H1 (cell line): ENCODE measurements around the gene NSUN7. TPM values are rescaled to one million over a fixed set of nuclear protein-coding genes. Genes with fewer than 3 reads are reported as not detected.

Experiments
- BRCA1 ChIP-seq: IDR thresholded peaks from 2 replicates; pipeline ENCODE4 v1.6.1; 2012; ENCODE audit warnings: low read depth, low read length, improper control_type of control experiment
- CEBPB ChIP-seq: IDR thresholded peaks from 2 replicates; pipeline ENCODE4 v1.6.1; 2012; ENCODE audit warnings: low read depth, low read length
- CHD1 ChIP-seq: IDR thresholded peaks from 2 replicates; pipeline ENCODE4 v1.6.1; 2012; ENCODE audit warnings: low read depth, low read length, improper control_type of control experiment
- CHD2 ChIP-seq: IDR thresholded peaks from 2 replicates; pipeline ENCODE4 v1.6.1; 2012; ENCODE audit warnings: low read length, improper control_type of control experiment
- CTBP2 ChIP-seq: IDR thresholded peaks from 2 replicates; pipeline ENCODE4 v1.7.0; 2011; ENCODE audit warnings: borderline replicate concordance, mild to moderate bottlenecking, moderate library complexity, mixed read lengths, low read length; ENCODE audit not compliant: insufficient read depth, insufficient read length
- EGR1 ChIP-seq: IDR thresholded peaks from 2 replicates; pipeline ENCODE4 v1.6.1; 2011; ENCODE audit warnings: low read depth, low read length, borderline replicate concordance
- EZH2 ChIP-seq: fragments of 200-600 bp; sonication (generic); IDR thresholded peaks from 2 replicates; pipeline ENCODE4 v1.7.1; 2012; ENCODE audit warnings: low read depth, mild to moderate bottlenecking, moderate library complexity, low read length, inconsistent platforms; ENCODE audit not compliant: severe bottlenecking
- HDAC2 ChIP-seq, 2 experiments: fragments of 300-600 bp in 1 of 2; sonication (generic) in 1 of 2; IDR thresholded peaks; 2 replicates each; pipeline ENCODE4 v1.6.1; 2011 to 2012; ENCODE audit warnings: low read depth in 2 of 2, low read length in 2 of 2, mild to moderate bottlenecking in 2 of 2, moderate library complexity in 2 of 2, borderline replicate concordance in 1 of 2, inconsistent platforms in 1 of 2
- HDAC6 ChIP-seq: IDR thresholded peaks from one replicate; pipeline ENCODE4 v1.7.1; 2012; ENCODE audit warnings: low read depth, mild to moderate bottlenecking, inconsistent platforms, low read length, moderate library complexity
- JUN ChIP-seq: IDR thresholded peaks from 2 replicates; pipeline ENCODE4 v1.6.1; 2011; ENCODE audit warnings: low read depth, mild to moderate bottlenecking, improper control_type of control experiment, low read length
- JUND ChIP-seq: IDR thresholded peaks from 2 replicates; pipeline ENCODE4 v1.6.1; 2011; ENCODE audit warnings: mild to moderate bottlenecking, improper control_type of control experiment, low read length
- KDM1A ChIP-seq: fragments of 200-600, 300-600 bp; sonication (generic); IDR thresholded peaks from 2 replicates; pipeline ENCODE4 v1.7.1; 2016; ENCODE audit warnings: mild to moderate bottlenecking, low read length, borderline replicate concordance
- KDM4A ChIP-seq: IDR thresholded peaks from one replicate; pipeline ENCODE4 v1.7.1; 2012; ENCODE audit warnings: low read depth, mild to moderate bottlenecking, moderate library complexity, low read length, inconsistent platforms; ENCODE audit not compliant: severe bottlenecking
- MAFK ChIP-seq: IDR thresholded peaks from 2 replicates; pipeline ENCODE4 v1.6.1; 2012; ENCODE audit warnings: low read depth, mild to moderate bottlenecking, improper control_type of control experiment, low read length
- NANOG ChIP-seq: IDR thresholded peaks from 2 replicates; pipeline ENCODE4 v1.6.1; 2011; ENCODE audit warnings: low read length, low read depth, mild to moderate bottlenecking, inconsistent platforms; ENCODE audit not compliant: insufficient read depth, poor library complexity, severe bottlenecking
- RAD21 ChIP-seq, 2 experiments: IDR thresholded peaks in 1 of 2; conservative IDR thresholded peaks in 1 of 2; 2 replicates each; pipeline ENCODE4 v1.6.1; 2011; ENCODE audit warnings: low read depth in 2 of 2, low read length in 2 of 2, improper control_type of control experiment in 1 of 2, inconsistent platforms in 1 of 2, mild to moderate bottlenecking in 1 of 2, moderate library complexity in 1 of 2
- SAP30 ChIP-seq: fragments of 300-600 bp; sonication (generic); IDR thresholded peaks from 2 replicates; pipeline ENCODE4 v1.7.1; 2012; ENCODE audit warnings: low read length, moderate library complexity, mild to moderate bottlenecking, inconsistent platforms; ENCODE audit not compliant: insufficient read depth, insufficient replicate concordance
- SIRT6 ChIP-seq: IDR thresholded peaks from one replicate; pipeline ENCODE4 v1.7.1; 2012; ENCODE audit warnings: low read length, inconsistent platforms
- SRF ChIP-seq: IDR thresholded peaks from 2 replicates; pipeline ENCODE4 v1.6.1; 2011; ENCODE audit warnings: mild to moderate bottlenecking, low read depth, low read length, moderate library complexity
- TBP ChIP-seq: IDR thresholded peaks from 2 replicates; pipeline ENCODE4 v1.6.1; 2011; ENCODE audit warnings: low read depth, low read length, improper control_type of control experiment
- TEAD4 ChIP-seq: IDR thresholded peaks from 2 replicates; pipeline ENCODE4 v1.6.1; 2012; ENCODE audit warnings: low read depth, low read length, inconsistent platforms, mixed read lengths
- USF2 ChIP-seq: IDR thresholded peaks from 2 replicates; pipeline ENCODE4 v1.6.1; 2011; ENCODE audit warnings: low read length, improper control_type of control experiment
- polyA plus RNA-seq, 7 experiments: library from polyadenylated mRNA; depleted of rRNA in 3 of 7; stranded (reverse) in 5 of 7; unstranded in 2 of 7; fragments of >200 nt in 5 of 7; fragments of 200-250 nt in 2 of 7; gene quantifications; 1 replicate in 5 of 7; 2 replicates in 1 of 7; 4 replicates in 1 of 7; pipeline versions ENCODE4 v1.2.1 to v1.2.3, GENCODE V29; 2011 to 2013; ENCODE audit warnings: missing spikeins in 2 of 7, mixed read lengths in 2 of 7
- total RNA-seq: library from RNA; stranded (reverse); fragmentation: NEBNext Ultra II Directional; extraction: Animal tissue kit (Norgen Biotek cat#: 25700); gene quantifications from 2 replicates; pipeline ENCODE4 v1.2.1, GENCODE V29; 2021
- TF ChIP-seq, protein P1 (sequence below): IDR thresholded peaks from 2 replicates; pipeline ENCODE4 v1.6.1; 2012; ENCODE audit warnings: inconsistent platforms

The NSUN7 gene
- total and polyA plus RNA-seq, 2 of the 8 experiments (the other 6 are each of a cell fraction or from before 2014, with no cell fraction given), result 8.8 to 24.4 TPM

GRCh38 chr4:40840985-40841571 is 91.3 kb downstream of the NSUN7 start (continued):
- TF ChIP-seq, protein P1, sequence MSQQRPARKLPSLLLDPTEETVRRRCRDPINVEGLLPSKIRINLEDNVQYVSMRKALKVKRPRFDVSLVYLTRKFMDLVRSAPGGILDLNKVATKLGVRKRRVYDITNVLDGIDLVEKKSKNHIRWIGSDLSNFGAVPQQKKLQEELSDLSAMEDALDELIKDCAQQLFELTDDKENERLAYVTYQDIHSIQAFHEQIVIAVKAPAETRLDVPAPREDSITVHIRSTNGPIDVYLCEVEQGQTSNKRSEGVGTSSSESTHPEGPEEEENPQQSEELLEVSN, result no peak
- peak; percentile 93 for TF ChIP-seq TEAD4
- no peak for TF ChIP-seq CHD2
- no peak for TF ChIP-seq BRCA1
- TF ChIP-seq CEBPB, result no peak
- TF ChIP-seq RAD21 (IDR thresholded peaks at IDR 0.05 in 1 of 2, conservative IDR thresholded peaks at IDR 0.05 in 1 of 2; ENCODE audit: low read depth in 2 of 2, low read length in 2 of 2), result peak; percentile 70 to 77
- TF ChIP-seq TBP, result no peak
- no peak for TF ChIP-seq KDM4A
- no peak for TF ChIP-seq EGR1
- no peak for TF ChIP-seq JUN
- no peak for TF ChIP-seq SIRT6
- peak; percentile 45; the same call in 1 of the 2 replicates for TF ChIP-seq JUND
- TF ChIP-seq HDAC6, result no peak
- peak; percentile 43 for TF ChIP-seq SAP30
- no peak for TF ChIP-seq NANOG
- no peak for TF ChIP-seq CTBP2
- TF ChIP-seq SRF, result no peak
- TF ChIP-seq MAFK, result no peak
- TF ChIP-seq HDAC2 (IDR thresholded peaks at IDR 0.05; ENCODE audit: borderline replicate concordance in 1 of 2, low read depth in 2 of 2, low read length in 2 of 2), result no peak
- TF ChIP-seq CHD1, result no peak
- no peak for TF ChIP-seq EZH2
- no peak for TF ChIP-seq KDM1A
- TF ChIP-seq USF2, result no peak
